ENCODE results near the gene LMO1. TPM values are rescaled to one million over a fixed set of nuclear protein-coding genes. Genes with fewer than 3 reads are reported as not detected.

LMO1 gene
- total RNA-seq, 1 experiment from 2014 or later, result not detected

- TF ChIP-seq CTCF (IDR thresholded peaks at IDR 0.05; ENCODE audit: unreplicated experiment), result no peak
- POLR2A ChIA-PET, result interaction anchor here (0.9 to 1.0 kb wide), 2 partner anchors 17 to 29 kb away, joined by 3 read pairs; no protein-coding TSS in a partner anchor
- peaks cover 18% of the 10 kb centered on the region for H3K4me1 Mint-ChIP-seq (ENCODE audit: insufficient read depth, unreplicated experiment)
- H3K27me3 Mint-ChIP-seq (ENCODE audit: insufficient read depth, unreplicated experiment), result no peaks in the 10 kb centered on the region
- no peaks in the 10 kb centered on the region for H3K36me3 Mint-ChIP-seq (ENCODE audit: insufficient read depth, unreplicated experiment)
- no TSS peak for BruUV-seq (replicated peaks)
- peak; percentile 90 for DNase-seq (ENCODE audit: unreplicated experiment)
- H3K27ac Mint-ChIP-seq (ENCODE audit: low read depth, unreplicated experiment), result no peak overlapping the region
- no peaks in the 10 kb centered on the region for H3K9me3 Mint-ChIP-seq (ENCODE audit: unreplicated experiment)
- intact Hi-C loops (cut with micrococcal nuclease), result loop anchor here (1.0 kb wide), 1 partner anchor 33 kb away; no protein-coding TSS in a partner anchor
- CTCF ChIA-PET, result interaction anchor here (0.9 to 15.4 kb wide), 5 partner anchors 11 to 252 kb away, joined by 3 to 398 read pairs (median 4); no protein-coding TSS in a partner anchor
- no peak overlapping the region for H3K4me3 Mint-ChIP-seq (ENCODE audit: unreplicated experiment)
Observed at GRCh38 chr11:8258784-8259183, 4.9 kb downstream of the LMO1 start.

- POLR2A ChIA-PET, result interaction anchor here (0.9 to 1.0 kb wide), 2 partner anchors 16 to 29 kb away, joined by 3 read pairs; no protein-coding TSS in a partner anchor
- Mint-ChIP-seq H3K4me1 (ENCODE audit: insufficient read depth, unreplicated experiment) (peaks cover 15% of the 10 kb centered on the region), H3K36me3 (ENCODE audit: insufficient read depth, unreplicated experiment) (no peaks in the 10 kb centered on the region), H3K27ac (ENCODE audit: low read depth, unreplicated experiment) (no peak overlapping the region), H3K4me3 (ENCODE audit: unreplicated experiment) (no peak overlapping the region), H3K27me3 (ENCODE audit: insufficient read depth, unreplicated experiment) (no peaks in the 10 kb centered on the region), H3K9me3 (ENCODE audit: unreplicated experiment) (no peaks in the 10 kb centered on the region)
- intact Hi-C loops (cut with micrococcal nuclease), result no loop called here
- CTCF ChIA-PET, result interaction anchor here (0.5 to 15.4 kb wide), 7 partner anchors 11 to 653 kb away, joined by 3 to 398 read pairs (median 4); no protein-coding TSS in a partner anchor
- peak; percentile 30 for DNase-seq (ENCODE audit: unreplicated experiment)
- no peak for TF ChIP-seq CTCF (IDR thresholded peaks at IDR 0.05; ENCODE audit: unreplicated experiment)
- no TSS peak for BruUV-seq (replicated peaks)
Observed at GRCh38 chr11:8258289-8258688, 5.4 kb downstream of the LMO1 start.

DNA sequence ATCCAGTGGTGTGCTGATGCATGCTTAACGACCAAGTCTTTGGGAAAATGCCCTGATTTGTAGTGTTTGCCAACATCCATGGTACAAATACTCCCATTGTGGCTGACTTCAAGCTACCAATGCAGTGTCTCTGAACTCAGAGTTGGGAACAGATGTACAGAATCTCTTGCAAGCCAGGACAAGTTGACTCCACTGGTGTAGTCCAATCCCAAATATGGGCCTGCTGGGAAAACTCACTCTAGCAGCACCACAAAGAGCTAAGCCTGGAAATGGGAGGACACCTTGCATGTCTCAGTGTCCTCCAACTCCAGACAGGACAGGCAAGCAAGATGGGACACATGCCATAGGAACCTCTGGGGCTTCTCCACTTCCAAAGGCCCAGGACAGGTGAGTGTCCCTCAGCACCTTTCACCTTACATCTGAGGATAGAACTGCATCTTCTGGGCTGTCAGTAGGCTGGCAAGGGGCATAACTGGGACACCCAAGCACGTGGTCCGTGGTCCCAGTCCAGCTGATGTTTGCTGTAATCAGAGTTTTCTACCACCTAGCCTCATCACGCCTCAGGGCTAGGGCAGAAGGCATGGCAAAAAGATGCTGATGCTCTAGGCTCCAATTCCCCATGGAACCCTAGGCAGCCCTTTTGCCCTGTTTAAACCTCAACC is 6.5 kb downstream of the LMO1 start:
- Mint-ChIP-seq H3K4me3 (ENCODE audit: unreplicated experiment) (no peak overlapping the region), H3K9me3 (ENCODE audit: unreplicated experiment) (no peaks in the 10 kb centered on the region), H3K36me3 (ENCODE audit: insufficient read depth, unreplicated experiment) (no peaks in the 10 kb centered on the region), H3K27me3 (ENCODE audit: insufficient read depth, unreplicated experiment) (no peaks in the 10 kb centered on the region), H3K4me1 (ENCODE audit: insufficient read depth, unreplicated experiment) (peaks cover 15% of the 10 kb centered on the region), H3K27ac (ENCODE audit: low read depth, unreplicated experiment) (no peak overlapping the region)
- POLR2A ChIA-PET, result interaction anchor here (0.8 to 1.1 kb wide), 2 partner anchors 28 to 30 kb away, joined by 3 to 4 read pairs; no protein-coding TSS in a partner anchor
- intact Hi-C loops (cut with micrococcal nuclease), result no loop called here
- no peak for DNase-seq (ENCODE audit: unreplicated experiment)
- no TSS peak for BruUV-seq (replicated peaks)
- CTCF ChIA-PET, result interaction anchor here (0.6 to 15.4 kb wide), 5 partner anchors 10 to 614 kb away, joined by 3 to 398 read pairs (median 3); no protein-coding TSS in a partner anchor
- no peak for TF ChIP-seq CTCF (IDR thresholded peaks at IDR 0.05; ENCODE audit: unreplicated experiment)

DNA sequence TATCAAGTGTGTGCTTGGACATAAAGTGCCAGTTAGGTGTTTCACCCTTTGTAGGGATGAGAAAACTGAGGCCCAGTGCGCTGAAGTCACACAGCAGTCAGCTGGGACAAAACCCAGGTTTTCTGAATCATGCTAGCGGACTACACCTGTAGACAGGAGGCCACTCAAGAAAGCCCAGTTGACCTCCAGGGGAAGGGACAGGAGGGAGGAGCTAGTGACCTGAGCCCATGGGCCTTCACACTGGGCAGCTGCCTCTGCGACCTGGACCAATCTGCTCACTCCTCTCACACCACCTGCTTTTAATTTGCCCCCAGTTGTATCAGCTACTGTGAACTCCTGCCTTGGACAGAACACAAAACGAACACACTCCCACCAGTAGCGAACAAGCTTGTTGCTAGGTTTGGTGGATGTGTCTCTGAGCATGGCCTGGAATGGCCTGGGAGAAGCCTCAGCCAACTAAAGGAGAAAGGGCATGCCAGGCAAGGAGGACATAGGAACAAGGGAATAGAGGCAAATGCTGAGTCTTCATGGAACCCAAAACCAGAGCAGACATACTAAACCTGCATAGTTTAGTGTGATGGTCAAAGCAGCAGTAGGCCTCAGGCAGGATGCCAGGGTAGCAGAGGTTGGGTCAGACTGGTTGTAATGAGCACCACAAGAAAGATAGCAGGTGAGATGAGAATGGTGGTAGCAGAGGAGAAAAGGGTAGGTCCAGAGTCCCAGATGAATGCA is 7.2 kb downstream of the LMO1 start:
- no peaks in the 10 kb centered on the region for H3K36me3 Mint-ChIP-seq (ENCODE audit: insufficient read depth, unreplicated experiment)
- TF ChIP-seq CTCF (IDR thresholded peaks at IDR 0.05; ENCODE audit: unreplicated experiment), result no peak
- no peak for DNase-seq (ENCODE audit: unreplicated experiment)
- ChIA-PET POLR2A (interaction anchor here (0.8 to 1.1 kb wide), 2 partner anchors 27 to 29 kb away, joined by 3 to 4 read pairs; no protein-coding TSS in a partner anchor), CTCF (interaction anchor here (0.6 to 15.4 kb wide), 5 partner anchors 7 to 1317 kb away, joined by 3 to 398 read pairs (median 3); partner anchors contain the start of genes LMO1 and WEE1)
- no peaks in the 10 kb centered on the region for H3K9me3 Mint-ChIP-seq (ENCODE audit: unreplicated experiment)
- no peak overlapping the region for H3K27ac Mint-ChIP-seq (ENCODE audit: low read depth, unreplicated experiment)
- BruUV-seq (replicated peaks), result no TSS peak
- intact Hi-C loops (cut with micrococcal nuclease), result no loop called here
- no peaks in the 10 kb centered on the region for H3K27me3 Mint-ChIP-seq (ENCODE audit: insufficient read depth, unreplicated experiment)
- H3K4me3 Mint-ChIP-seq (ENCODE audit: unreplicated experiment), result no peak overlapping the region
- peaks cover 15% of the 10 kb centered on the region for H3K4me1 Mint-ChIP-seq (ENCODE audit: insufficient read depth, unreplicated experiment)
